Endodermal cell (in vitro differentiated cells): ENCODE results near the gene HIPK4. TPM values are rescaled to one million over a fixed set of nuclear protein-coding genes. Genes with fewer than 3 reads are reported as not detected.
"Not testable (repeated sequence)": the region's sequence is repeated elsewhere in the genome, so short reads cannot be mapped to it uniquely, and the experiment has no call there.

ENCODE experiments used
- DNase-seq: peaks from one replicate; pipeline ENCODE4 v3.0.0-alpha.2; 2017
- H3K27ac ChIP-seq: 2 replicates; pipeline ENCODE4 v1.5.1; 2013; ENCODE audit warnings: mild to moderate bottlenecking, low read depth, low read length, moderate library complexity
- H3K27me3 ChIP-seq: 2 replicates; pipeline ENCODE4 v1.6.1; 2013; ENCODE audit warnings: mild to moderate bottlenecking, low read length, moderate library complexity; ENCODE audit not compliant: insufficient read depth, control insufficient read depth, poor library complexity, severe bottlenecking
- H3K36me3 ChIP-seq: 2 replicates; pipeline ENCODE4 v1.7.0; 2013; ENCODE audit warnings: mild to moderate bottlenecking, low read length, moderate library complexity; ENCODE audit not compliant: control insufficient read depth, insufficient read depth
- H3K4me1 ChIP-seq: one replicate; pipeline ENCODE4 v1.7.0; 2013; ENCODE audit warnings: low read length; ENCODE audit not compliant: control insufficient read depth, insufficient read depth
- H3K4me3 ChIP-seq: 2 replicates; pipeline ENCODE4 v1.5.1; 2013; ENCODE audit warnings: mild to moderate bottlenecking, low read length, moderate library complexity
- H3K9ac ChIP-seq: 2 replicates; pipeline ENCODE4 v1.6.1; 2013; ENCODE audit warnings: mild to moderate bottlenecking, low read length, moderate library complexity; ENCODE audit not compliant: poor library complexity, severe bottlenecking; ENCODE audit errors: extremely low read depth
- H3K9me3 ChIP-seq: 2 replicates; pipeline ENCODE4 v1.6.1; 2013; ENCODE audit warnings: mild to moderate bottlenecking, low read length, moderate library complexity; ENCODE audit not compliant: control insufficient read depth
- H3K27ac Mint-ChIP-seq: 2 replicates; pipeline ENCODE4 v1.8.0; 2020; ENCODE audit warnings: mixed read lengths
- H3K27me3 Mint-ChIP-seq: 2 replicates; pipeline ENCODE4 v1.8.0; 2021; ENCODE audit warnings: mild to moderate bottlenecking, mixed read lengths; ENCODE audit not compliant: insufficient read depth
- H3K36me3 Mint-ChIP-seq: 2 replicates; pipeline ENCODE4 v1.8.0; 2020; ENCODE audit warnings: low read depth, mixed read lengths
- H3K4me1 Mint-ChIP-seq: 2 replicates; pipeline ENCODE4 v1.8.0; 2020; ENCODE audit warnings: mixed read lengths
- H3K4me3 Mint-ChIP-seq: 2 replicates; pipeline ENCODE4 v1.8.0; 2020; ENCODE audit warnings: mild to moderate bottlenecking, moderate library complexity, mixed read lengths
- H3K9me3 Mint-ChIP-seq: 2 replicates; pipeline ENCODE4 v1.8.0; 2020; ENCODE audit warnings: mild to moderate bottlenecking, mixed read lengths
- CTCF ChIP-seq: fragments of 200-600 bp; sonication (generic); conservative IDR thresholded peaks from 2 replicates; pipeline ENCODE4 v1.5.0; 2021; ENCODE audit warnings: antibody characterized with exemption, mild to moderate bottlenecking
- WGBS, 2 experiments: methylation state at CpG; one replicate each; pipeline versions ENCODE4 v1.1.5 to v1.1.7; 2013; ENCODE audit warnings: missing lambda C conversion rate in 2 of 2, mixed read lengths in 1 of 2; ENCODE audit not compliant: insufficient coverage in 1 of 2, insufficient read length in 1 of 2; 5-methylcytosine and 5-hydroxymethylcytosine counted together
- total RNA-seq, 2 donors: library from RNA; stranded (reverse); fragmentation: NEBNext Ultra II Directional in 1 of 2; extraction: Animal tissue kit (Norgen Biotek cat#: 25700) in 1 of 2; gene quantifications; 2 replicates in 1 of 2; 3 replicates in 1 of 2; pipeline ENCODE4 v1.2.1, GENCODE V29; 2021

HIPK4 gene
- total RNA-seq, 2 donors from 2014 or later, result 0.31 TPM; not detected in 1

- Histone ChIP-seq H3K36me3 (peaks cover 41% of the 10 kb centered on the region), H3K4me1 (no peaks in the 10 kb centered on the region), H3K9ac (no peak overlapping the region), H3K9me3 (no peaks in the 10 kb centered on the region), H3K4me3 (no peak overlapping the region), H3K27ac (no peak overlapping the region), H3K27me3 (no peaks in the 10 kb centered on the region)
- Mint-ChIP-seq H3K27ac (no peak overlapping the region), H3K36me3 (peaks cover 57% of the 10 kb centered on the region), H3K4me3 (no peak overlapping the region), H3K9me3 (no peaks in the 10 kb centered on the region), H3K27me3 (no peaks in the 10 kb centered on the region), H3K4me1 (no peaks in the 10 kb centered on the region)
- TF ChIP-seq CTCF, result no peak
- DNase-seq, result no peak
- 95 to 97% methylated on average over 7 of the region's 7 CpGs for WGBS, 2 experiments
These were observed 15.9 kb downstream of the HIPK4 start for GRCh38 chr19:40374084-40374483.

- Histone ChIP-seq H3K9me3 (no peaks in the 10 kb centered on the region), H3K4me1 (no peaks in the 10 kb centered on the region), H3K4me3 (no peak overlapping the region), H3K36me3 (peaks cover 51% of the 10 kb centered on the region), H3K27ac (no peak overlapping the region), H3K27me3 (no peaks in the 10 kb centered on the region), H3K9ac (no peak overlapping the region)
- H3K27ac Mint-ChIP-seq, result no peak overlapping the region
- no peak overlapping the region for H3K4me3 Mint-ChIP-seq
- H3K4me1 Mint-ChIP-seq, result peaks cover 3% of the 10 kb centered on the region
- whole genome bisulfite sequencing, 2 experiments, result 94 to 100% methylated on average over 1 to 5 of the region's 5 CpGs
- TF ChIP-seq CTCF, result no peak
- DNase-seq, result no peak
- H3K27me3 Mint-ChIP-seq, result no peaks in the 10 kb centered on the region
- H3K36me3 Mint-ChIP-seq, result peaks cover 55% of the 10 kb centered on the region
- no peaks in the 10 kb centered on the region for H3K9me3 Mint-ChIP-seq
These were observed 18.2 kb downstream of the HIPK4 start for GRCh38 chr19:40371802-40372122.

- peaks cover 55% of the 10 kb centered on the region for H3K36me3 Mint-ChIP-seq
- H3K36me3 ChIP-seq, result peaks cover 51% of the 10 kb centered on the region
- WGBS, 2 experiments, result 93 to 100% methylated on average over 5 to 7 of the region's 7 CpGs
These were observed 18.8 kb downstream of the HIPK4 start for GRCh38 chr19:40370997-40371801.

GRCh38 chr19:40370253-40370652, 19.7 kb downstream of the HIPK4 start:
- not testable (repeated sequence) for H3K4me3 ChIP-seq, H3K27me3 ChIP-seq, H3K4me1 ChIP-seq, H3K9me3 Mint-ChIP-seq, H3K27ac Mint-ChIP-seq, H3K4me1 Mint-ChIP-seq, DNase-seq, H3K9ac ChIP-seq, H3K9me3 ChIP-seq, H3K27me3 Mint-ChIP-seq, H3K27ac ChIP-seq, H3K4me3 Mint-ChIP-seq
- 99% methylated on average over 3 of the region's 3 CpGs; no CpG with 5 or more reads in 1 of the 2 experiments for WGBS, 2 experiments
- H3K36me3 ChIP-seq, result peaks cover 51% of the 10 kb centered on the region
- peaks cover 54% of the 10 kb centered on the region for H3K36me3 Mint-ChIP-seq

More at GRCh38 chr19:40370997-40371801, 18.8 kb downstream of the HIPK4 start:
- no peaks in the 10 kb centered on the region for H3K9me3 Mint-ChIP-seq
- TF ChIP-seq CTCF, result no peak
- peak overlapping the region; percentile 38 for H3K27ac ChIP-seq
- no peaks in the 10 kb centered on the region for H3K27me3 Mint-ChIP-seq
- no peak overlapping the region for H3K27ac Mint-ChIP-seq
- no peaks in the 10 kb centered on the region for H3K27me3 ChIP-seq
- H3K4me3 Mint-ChIP-seq, result no peak overlapping the region
- H3K9ac ChIP-seq, result no peak overlapping the region
- peaks cover 4% of the 10 kb centered on the region for H3K4me1 Mint-ChIP-seq
- H3K4me3 ChIP-seq, result no peak overlapping the region
- no peaks in the 10 kb centered on the region for H3K9me3 ChIP-seq
- no peak for DNase-seq
- H3K4me1 ChIP-seq, result no peaks in the 10 kb centered on the region
